Lower leg skin (tissue), 3 donors: ENCODE data around the gene TUSC2.

Experiments used
- CTCF ChIP-seq, 3 donors: fragments of 450-650 bp; IDR thresholded peaks; one replicate each; pipeline ENCODE4 v1.5.1; 2016; ENCODE audit warnings: antibody characterized with exemption in 3 of 3, mild to moderate bottlenecking in 3 of 3, moderate library complexity in 2 of 3
- POLR2A ChIP-seq, 2 donors: fragments of 450-650 bp; IDR thresholded peaks; one replicate each; pipeline ENCODE4 v1.6.1; 2016 to 2017; ENCODE audit warnings: antibody characterized with exemption in 2 of 2, mild to moderate bottlenecking in 1 of 2, moderate library complexity in 1 of 2

- TF ChIP-seq POLR2A (IDR thresholded peaks at IDR 0.05) (no peak), CTCF (IDR thresholded peaks at IDR 0.05) (no peak)
These were observed 45.4 kb upstream of the TUSC2 start for GRCh38 chr3:50373146-50374051.
